Measurements from ENCODE around the gene SOCS1.

SOCS1 gene

GRCh38 chr16:11241480-11242204 is 14.4 kb downstream of the SOCS1 start:
- WGBS, 2 experiments, result 88 to 92% methylated on average over 4 of the region's 5 CpGs
- Histone ChIP-seq H3K36me3 (ENCODE audit: control insufficient read depth, insufficient read depth, low read length) (no peaks in the 10 kb centered on the region), H3K4me3 (ENCODE audit: insufficient read depth, low read depth, low read length) (no peak overlapping the region), H3K27ac (ENCODE audit: insufficient read depth, low read depth, low read length, poor library complexity, severe bottlenecking) (no peak overlapping the region), H3K27me3 (ENCODE audit: control insufficient read depth, insufficient read depth, low read length, poor library complexity, severe bottlenecking) (no peaks in the 10 kb centered on the region), H3K9me3 (ENCODE audit: control insufficient read depth, low read length) (no peaks in the 10 kb centered on the region), H3K4me1 (ENCODE audit: control insufficient read depth, insufficient read depth, low read length) (peaks cover 6% of the 10 kb centered on the region)

DNA sequence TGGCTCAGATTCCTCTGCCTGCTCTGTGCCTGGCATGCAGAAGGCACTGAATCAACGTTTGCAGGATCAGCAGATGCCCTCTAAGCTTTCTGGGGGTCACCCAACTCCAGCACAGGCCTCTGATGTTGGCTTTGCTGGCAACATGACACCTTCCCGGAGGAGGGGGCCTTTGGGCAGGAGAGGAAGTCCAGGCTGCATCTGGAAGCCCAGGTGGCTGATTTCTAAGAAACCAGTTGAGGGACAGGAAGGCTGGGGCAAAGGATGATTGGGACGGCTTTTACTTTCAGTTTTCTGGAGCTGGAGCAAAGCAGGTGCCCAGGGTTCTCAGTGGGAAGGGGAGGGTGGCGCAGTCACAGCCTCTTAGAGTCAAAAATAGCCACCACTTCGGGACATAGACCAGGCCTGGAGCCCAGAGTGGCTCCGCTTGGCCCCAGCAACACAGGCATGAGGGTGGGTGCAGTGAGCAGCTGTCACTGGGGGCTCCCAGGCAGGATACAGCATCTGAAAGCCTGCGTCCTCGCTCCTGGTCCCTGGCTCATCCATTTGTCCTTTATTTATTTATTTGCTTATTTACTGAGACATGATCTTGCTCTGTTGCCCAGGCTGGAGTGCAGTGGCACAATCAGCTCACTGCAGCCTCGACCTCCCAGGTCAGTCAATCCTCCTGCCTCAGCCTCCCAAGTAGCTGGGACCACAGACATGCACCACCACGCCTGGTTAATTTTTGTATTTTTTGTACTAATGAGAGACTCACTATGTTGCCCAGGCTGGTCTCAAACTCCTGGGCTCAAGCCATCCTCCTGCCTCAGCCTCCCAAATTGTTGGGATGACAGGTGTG is 15.1 kb downstream of the SOCS1 start:
- Histone ChIP-seq H3K9me3 (ENCODE audit: control insufficient read depth, low read length) (no peaks in the 10 kb centered on the region), H3K27ac (ENCODE audit: insufficient read depth, low read depth, low read length, poor library complexity, severe bottlenecking) (no peak overlapping the region), H3K4me3 (ENCODE audit: insufficient read depth, low read depth, low read length) (no peak overlapping the region), H3K27me3 (ENCODE audit: control insufficient read depth, insufficient read depth, low read length, poor library complexity, severe bottlenecking) (no peaks in the 10 kb centered on the region), H3K4me1 (ENCODE audit: control insufficient read depth, insufficient read depth, low read length) (peaks cover 6% of the 10 kb centered on the region), H3K36me3 (ENCODE audit: control insufficient read depth, insufficient read depth, low read length) (no peaks in the 10 kb centered on the region)
- WGBS, 2 experiments, result 86 to 90% methylated on average over 10 of the region's 10 CpGs

GRCh38 chr16:11239644-11240632 is 16.1 kb downstream of the SOCS1 start:
- Histone ChIP-seq H3K4me1 (ENCODE audit: control insufficient read depth, insufficient read depth, low read length) (no peaks in the 10 kb centered on the region), H3K27ac (ENCODE audit: insufficient read depth, low read depth, low read length, poor library complexity, severe bottlenecking) (no peak overlapping the region), H3K36me3 (ENCODE audit: control insufficient read depth, insufficient read depth, low read length) (no peaks in the 10 kb centered on the region), H3K4me3 (ENCODE audit: insufficient read depth, low read depth, low read length) (no peak overlapping the region), H3K9me3 (ENCODE audit: control insufficient read depth, low read length) (no peaks in the 10 kb centered on the region), H3K27me3 (ENCODE audit: control insufficient read depth, insufficient read depth, low read length, poor library complexity, severe bottlenecking) (no peaks in the 10 kb centered on the region)
- WGBS, 2 experiments, result 92 to 95% methylated on average over 10 of the region's 10 CpGs

DNA sequence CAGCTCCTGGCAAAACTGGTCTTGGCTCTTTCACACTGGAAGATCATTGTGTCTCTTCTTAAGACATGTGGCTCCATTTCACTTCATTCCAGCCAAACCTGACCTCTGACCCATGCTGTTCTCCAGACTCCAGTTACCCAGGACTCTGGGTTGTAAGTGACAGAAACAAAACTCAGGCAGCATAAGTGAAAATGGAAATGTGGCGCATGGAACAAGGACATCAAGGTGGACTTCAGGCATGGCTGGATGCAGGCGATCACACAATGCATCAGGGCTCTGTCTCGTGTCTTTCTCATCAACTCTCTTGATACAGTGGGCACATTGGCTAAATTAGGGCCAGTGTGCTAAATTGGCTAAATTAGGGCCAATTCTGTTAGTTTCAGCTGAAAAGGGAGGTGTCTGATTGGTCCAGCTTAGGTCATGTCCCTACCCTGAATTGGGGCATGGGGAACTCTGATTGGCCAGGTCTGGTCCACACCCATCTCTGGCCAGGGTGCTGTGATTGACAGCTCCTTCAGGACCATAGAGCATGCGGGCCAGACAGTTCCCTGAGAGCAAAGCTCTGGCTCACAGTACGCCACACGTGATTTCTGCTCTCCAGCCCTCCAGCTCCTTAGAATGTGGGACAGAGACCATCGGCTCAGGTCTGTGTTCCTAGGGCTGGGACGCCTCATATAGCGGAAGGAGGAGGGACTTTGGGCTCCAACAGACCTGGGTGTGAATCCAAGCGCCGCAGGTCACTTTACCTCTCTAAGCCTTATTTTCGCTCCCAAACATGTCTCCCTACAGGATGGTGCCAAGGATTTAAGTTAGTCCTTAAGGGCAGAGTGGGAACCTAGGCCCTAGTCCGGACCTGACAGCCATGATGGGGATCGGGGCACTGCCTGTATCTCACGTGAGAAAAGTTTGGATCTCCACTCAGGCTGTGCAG is 17.5 kb downstream of the SOCS1 start:
- Histone ChIP-seq H3K27ac (ENCODE audit: insufficient read depth, low read depth, low read length, poor library complexity, severe bottlenecking) (no peak overlapping the region), H3K4me3 (ENCODE audit: insufficient read depth, low read depth, low read length) (no peak overlapping the region), H3K9me3 (ENCODE audit: control insufficient read depth, low read length) (no peaks in the 10 kb centered on the region), H3K36me3 (ENCODE audit: control insufficient read depth, insufficient read depth, low read length) (no peaks in the 10 kb centered on the region), H3K27me3 (ENCODE audit: control insufficient read depth, insufficient read depth, low read length, poor library complexity, severe bottlenecking) (no peaks in the 10 kb centered on the region), H3K4me1 (ENCODE audit: control insufficient read depth, insufficient read depth, low read length) (no peaks in the 10 kb centered on the region)
- 94 to 95% methylated on average over 15 of the region's 15 CpGs for WGBS, 2 experiments

DNA sequence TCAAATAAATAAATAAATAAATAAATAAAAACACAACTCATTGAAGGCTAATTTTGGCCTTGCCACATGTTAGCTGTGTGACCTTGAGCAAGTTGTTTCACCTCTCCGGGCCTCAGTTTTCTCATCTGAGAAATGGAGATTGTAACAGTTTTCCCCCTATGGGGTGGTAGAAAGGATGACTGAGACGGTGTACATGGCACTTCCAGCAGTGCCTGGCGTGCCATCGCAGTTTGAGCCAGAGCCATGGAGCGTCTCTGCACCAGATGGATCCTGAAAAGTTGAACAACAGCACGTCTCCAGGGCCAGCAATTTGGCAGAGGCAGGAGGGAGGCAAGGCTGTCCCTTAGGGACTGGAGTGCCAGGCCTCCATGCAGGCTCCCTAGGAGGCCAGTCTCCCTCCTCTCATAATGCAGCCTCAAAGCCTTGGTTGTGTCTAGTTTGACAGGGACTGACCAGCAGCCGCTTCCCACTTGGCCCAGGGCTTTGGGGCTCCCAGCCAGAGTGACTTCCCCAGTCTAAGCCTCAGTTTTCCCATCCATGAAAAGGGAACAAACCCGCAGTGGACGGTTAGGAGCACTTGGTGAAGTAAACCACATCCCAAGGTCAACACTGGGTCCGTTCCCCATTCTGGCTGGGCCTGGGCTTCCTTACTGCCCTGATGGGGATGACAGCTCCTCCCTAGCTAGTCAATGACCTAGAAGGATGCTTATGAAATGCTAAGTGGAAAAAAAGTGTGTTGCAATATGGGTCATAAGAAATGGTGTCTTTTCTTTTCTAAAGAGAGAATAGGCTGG is 19.3 kb downstream of the SOCS1 start:
- H3K4me1 ChIP-seq (ENCODE audit: control insufficient read depth, insufficient read depth, low read length), result no peaks in the 10 kb centered on the region
- no peaks in the 10 kb centered on the region for H3K36me3 ChIP-seq (ENCODE audit: control insufficient read depth, insufficient read depth, low read length)
- no peaks in the 10 kb centered on the region for H3K27me3 ChIP-seq (ENCODE audit: control insufficient read depth, insufficient read depth, low read length, poor library complexity, severe bottlenecking)
- no peak overlapping the region for H3K4me3 ChIP-seq (ENCODE audit: insufficient read depth, low read depth, low read length)
- H3K27ac ChIP-seq (ENCODE audit: insufficient read depth, low read depth, low read length, poor library complexity, severe bottlenecking), result no peak overlapping the region
- no peaks in the 10 kb centered on the region for H3K9me3 ChIP-seq (ENCODE audit: control insufficient read depth, low read length)
- WGBS, 2 experiments, result 93 to 94% methylated on average over 10 of the region's 10 CpGs

DNA sequence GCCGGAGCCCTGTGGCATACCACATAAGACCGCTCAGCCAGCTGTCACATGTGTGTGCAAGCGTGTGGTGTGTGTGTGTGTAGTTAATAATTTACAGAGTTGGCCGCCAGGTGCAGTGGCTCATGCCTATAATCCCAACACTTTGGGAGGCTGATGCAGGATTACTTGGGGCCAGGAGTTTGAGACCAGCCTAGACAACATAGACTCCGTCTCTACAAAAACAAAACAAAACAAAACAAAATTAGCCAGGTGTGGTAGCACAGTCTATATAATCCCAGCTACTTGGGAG is 20.4 kb downstream of the SOCS1 start:
- WGBS, 2 experiments, result 89 to 94% methylated on average over 5 of the region's 5 CpGs
- no peak overlapping the region for H3K4me3 ChIP-seq (ENCODE audit: insufficient read depth, low read depth, low read length)
- no peaks in the 10 kb centered on the region for H3K27me3 ChIP-seq (ENCODE audit: control insufficient read depth, insufficient read depth, low read length, poor library complexity, severe bottlenecking)
- no peaks in the 10 kb centered on the region for H3K4me1 ChIP-seq (ENCODE audit: control insufficient read depth, insufficient read depth, low read length)
- H3K9me3 ChIP-seq (ENCODE audit: control insufficient read depth, low read length), result no peaks in the 10 kb centered on the region
- no peaks in the 10 kb centered on the region for H3K36me3 ChIP-seq (ENCODE audit: control insufficient read depth, insufficient read depth, low read length)
- no peak overlapping the region for H3K27ac ChIP-seq (ENCODE audit: insufficient read depth, low read depth, low read length, poor library complexity, severe bottlenecking)

GRCh38 chr16:11234884-11235702 is 20.9 kb downstream of the SOCS1 start:
- no peaks in the 10 kb centered on the region for H3K27me3 ChIP-seq (ENCODE audit: control insufficient read depth, insufficient read depth, low read length, poor library complexity, severe bottlenecking)
- no peak overlapping the region for H3K27ac ChIP-seq (ENCODE audit: insufficient read depth, low read depth, low read length, poor library complexity, severe bottlenecking)
- no peaks in the 10 kb centered on the region for H3K36me3 ChIP-seq (ENCODE audit: control insufficient read depth, insufficient read depth, low read length)
- 92 to 94% methylated on average over 13 of the region's 13 CpGs for WGBS, 2 experiments
- H3K4me1 ChIP-seq (ENCODE audit: control insufficient read depth, insufficient read depth, low read length), result no peaks in the 10 kb centered on the region
- H3K9me3 ChIP-seq (ENCODE audit: control insufficient read depth, low read length), result no peaks in the 10 kb centered on the region
- H3K4me3 ChIP-seq (ENCODE audit: insufficient read depth, low read depth, low read length), result no peak overlapping the region

GRCh38 chr16:11233727-11234376 is 22.2 kb downstream of the SOCS1 start:
- 80 to 82% methylated on average over 8 of the region's 8 CpGs for WGBS, 2 experiments
- no peak overlapping the region for H3K27ac ChIP-seq (ENCODE audit: insufficient read depth, low read depth, low read length, poor library complexity, severe bottlenecking)
- H3K4me1 ChIP-seq (ENCODE audit: control insufficient read depth, insufficient read depth, low read length), result no peaks in the 10 kb centered on the region

More at GRCh38 chr16:11233727-11234376, 22.2 kb downstream of the SOCS1 start:
- Histone ChIP-seq H3K9me3 (ENCODE audit: control insufficient read depth, low read length) (no peaks in the 10 kb centered on the region), H3K27me3 (ENCODE audit: control insufficient read depth, insufficient read depth, low read length, poor library complexity, severe bottlenecking) (no peaks in the 10 kb centered on the region), H3K4me3 (ENCODE audit: insufficient read depth, low read depth, low read length) (no peak overlapping the region), H3K36me3 (ENCODE audit: control insufficient read depth, insufficient read depth, low read length) (no peaks in the 10 kb centered on the region)
